ENCODE data around the gene STX10. TPM values are rescaled to one million over a fixed set of nuclear protein-coding genes. Genes with fewer than 3 reads are reported as not detected.

The STX10 gene
- polyA plus RNA-seq, 1 of the 3 experiments (the other 2 are of a cell fraction): 163 TPM

GRCh38 chr19:13151605-13152355, 1.6 kb upstream of the STX10 start (continued):
- TF ChIP-seq MAX (IDR thresholded peaks at IDR 0.05; ENCODE audit: low read depth) (peak; percentile 95), RAD21 (IDR thresholded peaks at IDR 0.05; ENCODE audit: low read length) (no peak; the same call in 1 of the 2 replicates), SIN3A (IDR thresholded peaks at IDR 0.05; ENCODE audit: borderline replicate concordance, low read depth, low read length) (peak; percentile 81; the same call in 1 of the 2 replicates), PBX3 (IDR thresholded peaks at IDR 0.05) (peak; percentile 22; the same call in 1 of the 2 replicates), RXRA (IDR thresholded peaks at IDR 0.05; ENCODE audit: borderline replicate concordance, low read depth) (peak; percentile 20; the same call in 1 of the 2 replicates), GATA2 (CRISPR knock-in tag; IDR thresholded peaks at IDR 0.05) (no peak), JUND (IDR thresholded peaks at IDR 0.05) (no peak), TCF12 (IDR thresholded peaks at IDR 0.05) (no peak)

DNA sequence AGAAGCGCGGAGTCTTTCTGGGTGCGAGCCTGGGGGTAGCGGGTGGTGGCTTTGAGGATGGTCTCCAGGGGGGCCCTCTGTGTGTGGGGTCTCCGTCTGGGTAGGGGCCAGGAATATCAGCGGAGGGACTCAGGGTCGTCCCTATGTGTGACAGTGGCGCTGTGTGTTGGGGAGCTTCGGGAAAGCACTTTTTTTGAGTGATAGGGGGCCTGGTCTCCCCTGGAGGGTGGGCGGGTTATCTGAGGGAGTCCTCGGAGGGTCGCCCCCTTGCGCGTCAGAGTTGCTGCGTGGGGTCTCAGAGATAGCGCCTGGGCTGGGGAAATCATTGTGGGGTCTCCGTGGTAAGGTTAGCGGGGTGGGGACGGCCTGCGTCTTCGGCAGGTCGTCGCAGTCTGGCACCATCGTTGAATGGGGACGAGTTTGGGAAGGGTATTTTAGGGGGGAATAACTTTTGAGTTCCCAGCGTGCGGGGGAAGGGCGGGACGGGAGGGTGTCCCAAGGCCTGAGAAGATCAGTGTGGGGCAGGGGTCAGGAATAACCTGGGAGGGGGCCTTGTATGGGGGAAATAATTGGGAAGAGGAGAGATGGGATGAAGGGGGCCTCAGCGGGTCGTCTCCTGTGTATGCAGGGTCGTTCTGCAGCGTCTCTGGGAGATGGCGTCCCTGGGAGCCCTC, 893 bp upstream of the STX10 start:
- peak overlapping the region; percentile 94 for H3K9ac ChIP-seq
- ChIA-PET CTCF (interaction anchor here (0.7 to 1.8 kb wide), 6 partner anchors 13 to 185 kb away, joined by 3 to 10 read pairs (median 5); no protein-coding TSS in a partner anchor), POLR2A (interaction anchor here (1.1 to 2.8 kb wide), 3 partner anchors 10 to 177 kb away, joined by 4 to 24 read pairs (median 6); no protein-coding TSS in a partner anchor)
- H2AFZ ChIP-seq (ENCODE audit: low read depth): no peak overlapping the region
- no peaks in the 10 kb centered on the region for H3K9me2 ChIP-seq
- H3K4me2 ChIP-seq: peak overlapping the region; percentile 81
- peaks cover 25% of the 10 kb centered on the region for H4K20me1 ChIP-seq (ENCODE audit: insufficient read depth)
- peaks cover 0 to 19% of the 10 kb centered on the region in 2 experiments for H3K36me3 ChIP-seq (replicated peaks in 1 of 2; ENCODE audit: control insufficient read depth in 1 of 2, insufficient read depth in 2 of 2, low read length in 1 of 2)
- no peaks in the 10 kb centered on the region for H3K9me3 ChIP-seq
- 0% methylated on average over 23 of the region's 34 CpGs for WGBS (ENCODE audit: low lambda C conversion rate)
- H3K4me1 ChIP-seq (ENCODE audit: control insufficient read depth in 1 of 2, insufficient read depth in 2 of 2, low read depth in 1 of 2, low read length in 1 of 2): peaks cover 4 to 19% of the 10 kb centered on the region in 2 experiments; a peak in 1 of 4 replicates
- H3K27me3 ChIP-seq (ENCODE audit: insufficient read depth): no peaks in the 10 kb centered on the region
- peaks cover 22% of the 10 kb centered on the region for H3F3A ChIP-seq (replicated peaks; ENCODE audit: insufficient read depth)
- H3K27ac ChIP-seq (ENCODE audit: low read depth in 2 of 2, low read length in 1 of 2): peak overlapping the region; percentile 95 to 99
- peaks cover 64% of the 10 kb centered on the region for H3K79me2 ChIP-seq (ENCODE audit: insufficient read depth)
- peak overlapping the region; percentile 83 to 94 for H3K4me3 ChIP-seq (ENCODE audit: low read depth in 2 of 2, low read length in 1 of 2)
- TF ChIP-seq, protein P1, sequence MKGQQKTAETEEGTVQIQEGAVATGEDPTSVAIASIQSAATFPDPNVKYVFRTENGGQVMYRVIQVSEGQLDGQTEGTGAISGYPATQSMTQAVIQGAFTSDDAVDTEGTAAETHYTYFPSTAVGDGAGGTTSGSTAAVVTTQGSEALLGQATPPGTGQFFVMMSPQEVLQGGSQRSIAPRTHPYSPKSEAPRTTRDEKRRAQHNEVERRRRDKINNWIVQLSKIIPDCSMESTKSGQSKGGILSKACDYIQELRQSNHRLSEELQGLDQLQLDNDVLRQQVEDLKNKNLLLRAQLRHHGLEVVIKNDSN (IDR thresholded peaks at IDR 0.05; ENCODE audit: borderline replicate concordance, low read depth): no peak
- TF ChIP-seq ELF1 (IDR thresholded peaks at IDR 0.05): no peak
- TF ChIP-seq NRF1 (IDR thresholded peaks at IDR 0.05; ENCODE audit: low read depth, low read length): no peak
- TF ChIP-seq FOXM1 (IDR thresholded peaks at IDR 0.05; ENCODE audit: low read depth): no peak
- TF ChIP-seq PBX3 (IDR thresholded peaks at IDR 0.05): no peak
- TF ChIP-seq FOXJ3 (CRISPR knock-in tag; IDR thresholded peaks at IDR 0.05): no peak
- TF ChIP-seq CHD2 (IDR thresholded peaks at IDR 0.05; ENCODE audit: low read length, partially characterized antibody): no peak
- TF ChIP-seq, protein P2, sequence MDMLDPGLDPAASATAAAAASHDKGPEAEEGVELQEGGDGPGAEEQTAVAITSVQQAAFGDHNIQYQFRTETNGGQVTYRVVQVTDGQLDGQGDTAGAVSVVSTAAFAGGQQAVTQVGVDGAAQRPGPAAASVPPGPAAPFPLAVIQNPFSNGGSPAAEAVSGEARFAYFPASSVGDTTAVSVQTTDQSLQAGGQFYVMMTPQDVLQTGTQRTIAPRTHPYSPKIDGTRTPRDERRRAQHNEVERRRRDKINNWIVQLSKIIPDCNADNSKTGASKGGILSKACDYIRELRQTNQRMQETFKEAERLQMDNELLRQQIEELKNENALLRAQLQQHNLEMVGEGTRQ (IDR thresholded peaks at IDR 0.05; ENCODE audit: borderline replicate concordance, low read depth, low read length): no peak
- no peak for TF ChIP-seq JUND (IDR thresholded peaks at IDR 0.05)
- TF ChIP-seq RXRA (IDR thresholded peaks at IDR 0.05; ENCODE audit: borderline replicate concordance, low read depth): no peak
- no peak for TF ChIP-seq RAD21 (IDR thresholded peaks at IDR 0.05; ENCODE audit: low read length)
- TF ChIP-seq MXI1 (IDR thresholded peaks at IDR 0.05; ENCODE audit: low read depth, low read length): no peak
- TF ChIP-seq POLR2AphosphoS5 (IDR thresholded peaks at IDR 0.05; ENCODE audit: low read depth, low read length): no peak
- no peak for DNase-seq
